GM12892 (cell line): ENCODE results near the gene TRIM3.

Experiments
- DNase-seq: peaks from one replicate; pipeline ENCODE4 v3.0.0; 2011; ENCODE audit not compliant: insufficient read length
- FAIRE-seq: peaks from 2 replicates; lab custom pipeline; 2011; peaks lifted over from hg19 to GRCh38; lab: Jason Lieb, UNC
- POLR2A ChIP-seq: IDR thresholded peaks from 2 replicates; pipeline ENCODE4 v1.6.1; 2011; ENCODE audit warnings: low read depth, low read length, control low read depth
- POLR2AphosphoS5 ChIP-seq: IDR thresholded peaks from 2 replicates; pipeline ENCODE4 v1.6.1; 2011; ENCODE audit warnings: low read depth, low read length, control low read depth
- TAF1 ChIP-seq: IDR thresholded peaks from 2 replicates; pipeline ENCODE4 v1.6.1; 2011; ENCODE audit warnings: low read depth, mild to moderate bottlenecking, control low read depth, low read length, borderline replicate concordance

Gene TRIM3

DNA sequence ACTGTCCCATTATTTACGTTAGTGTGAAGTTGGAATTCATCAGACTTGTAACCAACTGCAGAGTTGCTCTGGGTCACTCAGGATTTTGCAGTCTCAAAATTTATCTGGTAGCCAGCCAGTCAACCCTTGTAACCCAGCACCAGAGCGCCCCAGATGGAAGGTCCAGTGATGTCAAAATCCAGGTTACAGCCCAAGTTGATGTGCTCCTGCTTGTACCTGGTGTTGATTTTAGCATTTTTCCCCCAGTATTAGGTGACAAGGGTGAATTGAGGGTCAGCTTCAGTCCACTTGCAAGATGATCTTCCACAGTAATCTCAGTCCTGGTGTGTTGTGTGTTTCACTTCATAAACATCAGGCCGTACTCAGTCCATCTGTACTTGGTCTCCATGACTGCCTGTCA, 15.1 kb upstream of the TRIM3 start:
- no peak for FAIRE-seq
- DNase-seq: no peak
- TF ChIP-seq POLR2A (no peak), POLR2AphosphoS5 (no peak), TAF1 (no peak)

DNA sequence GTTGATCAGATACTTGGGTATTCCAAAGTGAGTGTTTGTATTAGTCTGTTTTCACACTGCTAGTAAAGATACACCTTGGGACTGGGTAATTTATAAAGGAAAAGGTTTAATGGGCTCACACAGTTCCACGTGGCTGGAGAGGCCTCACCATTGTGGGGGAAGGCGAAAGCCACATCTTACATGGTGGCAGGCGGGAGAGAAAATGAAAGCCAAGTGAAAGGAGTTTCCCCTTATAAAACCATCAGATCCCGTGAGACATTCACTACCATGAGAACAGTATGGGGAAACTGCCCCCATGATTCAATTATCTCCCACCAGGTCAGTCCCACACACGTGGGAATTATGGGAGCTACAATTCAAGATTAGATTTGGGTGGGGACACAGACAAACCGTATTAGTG, 14.6 kb upstream of the TRIM3 start:
- no peak for TF ChIP-seq POLR2AphosphoS5
- no peak for TF ChIP-seq POLR2A
- TF ChIP-seq TAF1: no peak
- DNase-seq (no peak), FAIRE-seq (no peak)

DNA sequence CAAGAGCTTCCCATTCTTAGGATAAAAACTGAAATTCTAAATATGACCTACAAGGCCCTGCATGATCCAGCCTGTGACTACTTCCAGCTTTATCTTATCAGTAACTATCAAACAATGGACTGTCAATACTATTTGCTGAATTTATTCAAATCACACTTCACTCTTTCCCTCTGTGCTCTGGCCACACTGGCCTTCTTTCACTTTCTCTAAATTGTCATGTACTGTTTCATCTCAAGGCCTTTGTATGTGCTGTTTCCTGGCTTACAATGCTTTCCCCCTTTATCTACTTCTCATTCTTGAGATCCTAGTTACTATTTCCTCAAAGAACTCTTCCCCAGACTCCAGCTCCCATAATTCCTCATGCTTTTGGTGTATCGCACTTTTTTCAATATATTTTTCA, 13.2 kb upstream of the TRIM3 start:
- no peak for DNase-seq
- no peak for FAIRE-seq
- TF ChIP-seq POLR2AphosphoS5 (no peak), TAF1 (no peak), POLR2A (no peak)

DNA sequence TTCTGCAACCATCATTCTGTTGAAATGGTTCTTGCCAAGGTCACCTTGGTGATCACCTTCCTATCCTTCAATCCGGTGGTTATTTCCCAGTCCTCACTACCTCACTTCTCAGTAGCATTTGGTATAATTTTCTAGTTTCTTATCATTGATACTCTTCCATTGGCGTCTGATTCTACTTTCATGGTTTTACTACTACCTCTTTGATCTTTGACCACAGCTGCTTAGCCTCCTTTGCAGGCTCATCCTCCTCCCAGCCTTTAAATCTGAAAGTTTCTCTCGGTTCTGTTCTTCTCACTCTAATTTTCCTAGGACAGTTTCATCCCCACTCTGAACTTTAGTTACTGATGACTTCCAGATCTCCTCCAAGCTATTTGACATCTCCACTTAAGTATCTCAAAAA, 12.5 kb upstream of the TRIM3 start:
- FAIRE-seq (no peak), DNase-seq (no peak)
- TF ChIP-seq POLR2AphosphoS5 (no peak), TAF1 (no peak), POLR2A (no peak)

DNA sequence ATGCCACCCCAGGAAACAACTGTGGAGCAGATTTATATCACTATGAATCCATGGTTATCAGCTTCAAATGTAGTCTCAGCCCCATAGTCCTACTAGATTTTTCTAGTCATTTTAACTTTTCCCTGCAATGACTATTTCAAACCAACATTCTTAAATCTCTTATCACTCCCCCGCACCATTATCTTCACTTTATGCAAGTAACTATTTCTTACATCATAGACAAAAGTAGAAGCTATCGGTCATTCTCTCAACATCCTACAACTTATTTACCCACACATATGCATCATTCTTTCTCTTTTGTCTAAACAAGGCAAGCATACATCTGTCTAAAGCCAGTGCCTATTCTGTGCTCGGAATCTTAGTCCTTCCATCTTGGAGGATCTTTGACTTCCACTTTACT, 11.9 kb upstream of the TRIM3 start:
- no peak for DNase-seq
- FAIRE-seq: no peak
- no peak for TF ChIP-seq POLR2AphosphoS5
- no peak for TF ChIP-seq TAF1
- no peak for TF ChIP-seq POLR2A

DNA sequence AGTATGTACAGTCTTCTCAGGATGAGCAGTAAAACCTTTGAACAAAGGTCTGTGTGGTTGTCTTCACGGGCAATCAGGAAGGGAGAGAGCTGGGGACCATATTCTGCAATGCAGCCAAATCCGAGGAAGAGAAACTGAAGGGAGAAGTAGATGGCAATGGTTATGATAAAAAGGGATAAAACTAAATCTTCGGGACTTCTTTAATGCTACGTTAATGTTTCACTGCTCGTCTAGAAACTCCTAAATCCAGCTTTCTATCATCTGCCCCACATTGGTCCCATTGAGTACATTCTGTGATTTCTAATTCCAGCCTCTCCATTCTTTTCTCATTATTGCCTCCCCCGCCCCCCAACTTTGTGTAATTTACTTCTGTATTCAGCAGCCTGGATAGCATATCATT, 9.3 kb upstream of the TRIM3 start:
- no peak for TF ChIP-seq POLR2A
- TF ChIP-seq TAF1: no peak
- TF ChIP-seq POLR2AphosphoS5: no peak
- FAIRE-seq (no peak), DNase-seq (no peak)

DNA sequence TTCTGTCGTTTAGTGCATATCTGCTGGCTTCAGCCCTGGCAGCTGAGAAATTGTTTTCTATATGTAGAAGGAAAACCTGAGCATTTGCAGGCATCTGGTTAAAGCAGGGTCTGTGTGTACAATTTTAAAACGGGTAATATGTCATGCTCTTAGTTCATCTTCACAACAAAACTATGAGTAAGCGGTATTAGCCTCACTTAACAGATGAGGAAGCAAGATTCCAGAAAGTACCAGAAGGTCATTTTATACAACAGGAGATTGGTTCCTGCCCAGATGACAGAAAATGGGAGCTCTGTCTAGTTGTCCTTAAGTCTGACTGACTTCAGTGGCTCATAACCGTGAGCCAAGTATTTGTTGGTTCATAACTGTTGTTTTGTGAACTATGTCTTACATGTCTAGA, 8.7 kb upstream of the TRIM3 start:
- TF ChIP-seq TAF1 (no peak), POLR2AphosphoS5 (no peak), POLR2A (no peak)
- FAIRE-seq (peak; percentile 21), DNase-seq (no peak)

DNA sequence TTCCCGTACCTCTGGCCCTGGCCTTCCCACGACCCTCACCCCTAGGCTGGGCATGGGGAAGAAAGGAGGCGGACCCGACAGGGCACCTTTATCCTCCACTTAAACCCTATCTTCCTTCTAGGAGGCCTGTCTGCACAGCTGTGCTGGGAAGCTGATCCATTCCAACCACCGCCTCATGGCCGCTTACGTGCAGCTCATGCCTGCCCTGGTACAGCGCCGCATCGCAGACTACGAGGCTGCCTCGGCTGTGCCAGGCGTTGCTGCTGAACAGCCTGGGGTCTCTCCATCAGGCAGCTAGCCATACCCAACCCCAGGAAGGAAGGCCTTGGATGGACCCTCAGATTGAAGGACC, 8.2 kb upstream of the TRIM3 start:
- DNase-seq (no peak), FAIRE-seq (no peak)

DNA sequence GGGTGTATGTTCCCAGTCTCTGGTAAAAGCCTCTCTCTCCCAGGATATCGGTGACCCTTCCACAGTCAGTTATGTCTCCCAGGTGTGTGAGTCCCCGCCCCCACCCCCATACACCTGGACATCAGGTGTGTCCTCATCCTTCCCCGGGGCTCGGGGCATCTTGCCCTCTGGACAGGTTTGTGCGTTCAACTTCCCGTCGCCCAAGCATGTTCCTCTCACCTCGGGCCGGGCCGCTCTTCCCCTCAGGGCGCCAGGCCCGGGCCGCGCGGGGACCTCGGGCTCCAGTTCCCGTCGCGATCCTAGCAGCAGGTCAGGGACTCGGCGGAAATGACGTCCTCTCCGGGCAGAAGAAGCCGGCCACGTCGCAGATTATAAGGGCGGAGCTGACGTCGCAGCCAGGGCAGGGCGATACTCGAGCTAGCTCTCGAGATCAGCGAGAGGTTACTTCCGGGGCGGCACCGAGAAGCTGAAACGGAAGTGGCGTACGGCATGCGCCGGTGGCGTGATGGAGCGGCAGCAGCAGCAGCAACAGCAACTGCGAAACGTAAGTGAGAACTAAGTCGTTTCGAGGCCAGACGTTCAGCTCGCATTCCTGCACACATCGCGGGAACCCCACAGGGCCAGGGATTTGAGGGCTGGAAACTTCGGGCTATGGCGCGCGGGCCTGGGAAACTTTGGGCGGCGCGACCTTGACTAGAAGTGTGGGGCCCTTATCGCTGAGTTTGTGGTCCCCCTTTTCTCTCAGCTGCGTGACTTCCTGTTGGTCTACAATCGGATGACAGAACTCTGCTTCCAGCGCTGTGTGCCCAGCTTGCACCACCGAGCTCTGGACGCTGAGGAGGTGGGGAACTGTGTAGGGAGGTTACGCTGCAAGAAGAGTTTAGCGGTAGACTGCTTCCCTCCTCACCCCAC, 7.5 kb upstream of the TRIM3 start, which contains the start of the genes ARFIP2 and TIMM10B:
ARFIP2 (minus strand) TSS at position 320 of the 912 bp plus-strand sequence. CDS start 910 bp downstream, outside the sequence.
TIMM10B (plus strand) TSS at position 490 of the 912 bp plus-strand sequence; CDS start at position 506, 16 bp downstream.
- peak; percentile 100 for FAIRE-seq
- TF ChIP-seq POLR2A (peak; percentile 91; the same call in 1 of the 2 replicates), POLR2AphosphoS5 (peak; percentile 96), TAF1 (no peak)
- peak; percentile 99 for DNase-seq

More for the DNA sequence above, 8.2 kb upstream of the TRIM3 start:
- TF ChIP-seq POLR2A (no peak), TAF1 (no peak), POLR2AphosphoS5 (no peak)

DNA sequence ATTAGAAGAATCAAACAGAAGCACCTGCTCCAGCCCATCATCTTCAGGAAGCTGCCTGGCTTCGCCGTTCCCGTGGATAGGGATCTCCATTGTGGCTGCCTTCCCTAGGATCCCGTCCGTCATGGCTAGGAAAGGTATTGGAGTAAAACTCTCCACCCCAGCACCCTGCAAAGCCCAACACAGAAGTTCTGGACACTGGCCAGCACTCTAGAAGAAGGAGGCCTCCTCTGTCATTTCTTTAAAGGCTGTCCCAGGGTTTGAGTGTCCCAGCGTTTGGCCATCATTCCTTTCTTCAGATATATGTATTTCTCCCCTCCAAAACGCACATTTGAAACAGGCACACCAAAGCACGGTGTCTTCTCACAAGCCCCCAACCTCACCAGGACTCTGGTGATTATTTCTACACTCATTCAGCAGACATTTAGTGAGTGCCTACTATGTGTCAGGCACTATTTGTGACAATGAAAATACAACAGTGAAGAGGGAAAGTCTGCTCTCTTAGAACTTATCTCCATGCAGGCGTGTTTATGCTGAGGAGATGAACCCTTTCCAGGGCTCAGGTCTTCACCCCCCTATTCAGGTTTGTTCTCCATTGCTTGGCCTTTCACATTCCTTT, 6.7 kb upstream of the TRIM3 start:
- DNase-seq (no peak), FAIRE-seq (peak; percentile 30)
- TF ChIP-seq POLR2A (no peak), TAF1 (no peak)

DNA sequence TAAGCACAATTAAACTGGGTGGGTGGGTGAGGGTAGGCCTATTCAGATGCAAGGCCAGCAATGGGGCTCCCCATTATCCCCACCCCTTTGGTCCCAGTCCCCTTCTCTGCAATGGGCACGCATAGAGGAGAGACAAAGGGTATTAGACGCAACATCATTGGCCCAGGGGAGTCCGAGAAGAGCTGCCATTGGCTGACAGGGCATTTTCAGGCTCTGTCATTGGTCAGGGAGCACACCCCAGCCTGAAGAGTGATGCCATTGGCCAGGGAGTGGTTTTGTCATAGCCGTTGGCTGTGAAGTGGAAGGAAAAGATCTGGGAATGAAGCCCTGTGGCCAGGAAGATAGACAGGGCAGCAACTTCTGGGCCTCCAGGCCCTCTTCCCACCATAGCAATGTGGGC, 2.8 kb upstream of the TRIM3 start:
- DNase-seq (no peak), FAIRE-seq (no peak)
- TF ChIP-seq TAF1 (no peak), POLR2A (no peak), POLR2AphosphoS5 (no peak)

DNA sequence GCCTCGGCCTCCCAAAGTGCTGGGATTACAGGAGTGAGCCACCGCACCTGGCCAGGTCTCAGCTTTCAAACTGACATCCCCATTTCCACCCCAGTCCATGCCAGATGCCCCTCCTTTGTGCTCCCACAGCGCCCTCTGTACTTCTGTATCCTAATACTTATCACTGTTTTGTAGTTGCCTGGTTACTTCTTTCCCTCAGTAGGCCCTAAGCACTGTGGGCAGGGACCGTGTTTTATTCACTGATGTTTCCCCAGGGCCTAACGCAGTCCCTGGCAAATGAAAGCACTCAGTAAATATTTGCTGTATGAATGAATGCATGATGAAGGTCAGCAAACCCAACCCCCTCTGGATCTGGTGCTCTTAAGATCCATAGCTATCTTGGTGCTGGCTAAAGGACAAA, 2.2 kb upstream of the TRIM3 start:
- TF ChIP-seq TAF1: no peak
- TF ChIP-seq POLR2AphosphoS5: no peak
- no peak for TF ChIP-seq POLR2A
- FAIRE-seq (no peak), DNase-seq (no peak)
